H9 (cell line): ENCODE results near the gene CABYR. TPM values are rescaled to one million over a fixed set of nuclear protein-coding genes. Genes with fewer than 3 reads are reported as not detected.

Experiments used
- DNase-seq: peaks from one replicate; pipeline ENCODE4 v3.0.0-alpha.2; 2017
- H2AFZ ChIP-seq: one replicate; pipeline ENCODE4 v1.6.1; 2013; ENCODE audit warnings: mild to moderate bottlenecking, low read length, control low read depth, moderate library complexity
- H2AK5ac ChIP-seq: 2 replicates; pipeline ENCODE4 v1.6.1; 2013; ENCODE audit warnings: low read length, control low read depth, mixed read lengths; ENCODE audit not compliant: insufficient read length
- H2BK120ac ChIP-seq: one replicate; pipeline ENCODE4 v1.6.1; 2013; ENCODE audit warnings: low read depth, mild to moderate bottlenecking, low read length, control low read depth, inconsistent platforms; ENCODE audit not compliant: poor library complexity, severe bottlenecking
- H2BK12ac ChIP-seq: 2 replicates; pipeline ENCODE4 v1.6.1; 2013; ENCODE audit warnings: low read length, control low read depth, mixed read lengths, low read depth; ENCODE audit not compliant: insufficient read length
- H2BK15ac ChIP-seq: 2 replicates; pipeline ENCODE4 v1.6.1; 2013; ENCODE audit warnings: low read depth, low read length, control low read depth
- H2BK20ac ChIP-seq: one replicate; pipeline ENCODE4 v1.6.1; 2013; ENCODE audit warnings: low read depth, mild to moderate bottlenecking, low read length, control low read depth, inconsistent platforms; ENCODE audit not compliant: poor library complexity, severe bottlenecking
- H2BK5ac ChIP-seq: 2 replicates; pipeline ENCODE4 v1.6.1; 2013; ENCODE audit warnings: low read length, control low read depth, mixed read lengths; ENCODE audit not compliant: insufficient read length
- H3K14ac ChIP-seq: 2 replicates; pipeline ENCODE4 v1.6.1; 2013; ENCODE audit warnings: low read length, control low read depth; ENCODE audit not compliant: insufficient read depth
- H3K18ac ChIP-seq: 2 replicates; pipeline ENCODE4 v1.6.1; 2013; ENCODE audit warnings: low read depth, mild to moderate bottlenecking, mixed read lengths, low read length, control low read depth; ENCODE audit not compliant: insufficient read length
- H3K23ac ChIP-seq: 2 replicates; pipeline ENCODE4 v1.6.1; 2013; ENCODE audit warnings: low read length, control low read depth, mixed read lengths, low read depth; ENCODE audit not compliant: insufficient read length
- H3K23me2 ChIP-seq: 2 replicates; pipeline ENCODE4 v1.6.1; 2013; ENCODE audit warnings: low read depth, mild to moderate bottlenecking, mixed read lengths, low read length, control low read depth; ENCODE audit not compliant: insufficient read length, poor library complexity, severe bottlenecking
- H3K27ac ChIP-seq: 2 replicates; pipeline ENCODE4 v1.5.1; 2013; ENCODE audit warnings: low read length, control low read depth, mixed read lengths, low read depth; ENCODE audit not compliant: insufficient read length
- H3K27me3 ChIP-seq: 2 replicates; pipeline ENCODE4 v1.6.1; 2013; ENCODE audit warnings: low read length, control low read depth, inconsistent platforms; ENCODE audit not compliant: insufficient read depth
- H3K4ac ChIP-seq: 2 replicates; pipeline ENCODE4 v1.6.1; 2013; ENCODE audit warnings: low read depth, mild to moderate bottlenecking, control low read depth, inconsistent platforms, low read length, moderate library complexity
- H3K4me1 ChIP-seq: 2 replicates; pipeline ENCODE4 v1.6.1; 2013; ENCODE audit warnings: low read length, control low read depth, inconsistent platforms; ENCODE audit not compliant: insufficient read depth
- H3K4me2 ChIP-seq: 2 replicates; pipeline ENCODE4 v1.6.1; 2013; ENCODE audit warnings: low read length, control low read depth, mixed read lengths; ENCODE audit not compliant: insufficient read length, insufficient read depth
- H3K56ac ChIP-seq: 2 replicates; pipeline ENCODE4 v1.6.1; 2013; ENCODE audit warnings: low read depth, mild to moderate bottlenecking, mixed read lengths, low read length, control low read depth; ENCODE audit not compliant: insufficient read length
- H3K79me1 ChIP-seq: 2 replicates; pipeline ENCODE4 v1.6.1; 2013; ENCODE audit warnings: low read depth, mild to moderate bottlenecking, moderate library complexity, low read length, control low read depth, inconsistent platforms; ENCODE audit not compliant: insufficient read depth, poor library complexity, severe bottlenecking
- H3K79me2 ChIP-seq: 2 replicates; pipeline ENCODE4 v1.6.1; 2013; ENCODE audit warnings: low read length, control low read depth, inconsistent platforms; ENCODE audit not compliant: insufficient read depth
- H3K9ac ChIP-seq: 2 replicates; pipeline ENCODE4 v1.6.1; 2013; ENCODE audit warnings: low read length, control low read depth, mixed read lengths; ENCODE audit not compliant: insufficient read length; ENCODE audit errors: extremely low read depth
- H3K9me3 ChIP-seq: one replicate; pipeline ENCODE4 v1.6.1; 2013; ENCODE audit warnings: low read depth, low read length, inconsistent platforms; ENCODE audit not compliant: control insufficient read depth
- H3T11ph ChIP-seq: one replicate; pipeline ENCODE4 v1.6.1; 2013; ENCODE audit warnings: mild to moderate bottlenecking, low read length, control low read depth, inconsistent platforms
- H4K20me1 ChIP-seq: one replicate; pipeline ENCODE4 v1.6.1; 2013; ENCODE audit not compliant: control insufficient read depth, insufficient read length, insufficient read depth
- H4K5ac ChIP-seq: 2 replicates; pipeline ENCODE4 v1.6.1; 2013; ENCODE audit warnings: low read depth, mild to moderate bottlenecking, mixed read lengths, low read length, control low read depth; ENCODE audit not compliant: insufficient read length
- H4K8ac ChIP-seq: replicated peaks from 2 replicates; pipeline ENCODE4 v1.6.1; 2013; ENCODE audit warnings: low read length, control low read depth, mixed read lengths, low read depth; ENCODE audit not compliant: insufficient read length
- H4K91ac ChIP-seq: 2 replicates; pipeline ENCODE4 v1.6.1; 2013; ENCODE audit warnings: low read depth, mild to moderate bottlenecking, moderate library complexity, mixed read lengths, low read length, control low read depth; ENCODE audit not compliant: insufficient read length
- H3K27ac Mint-ChIP-seq, 3 experiments: 2 replicates in 2 of 3; 3 replicates in 1 of 3; pipeline ENCODE4 v1.8.0; 2020 to 2021; ENCODE audit warnings: mixed read lengths in 3 of 3, mild to moderate bottlenecking in 1 of 3, moderate library complexity in 1 of 3
- H3K27me3 Mint-ChIP-seq: 2 replicates; pipeline ENCODE4 v1.8.0; 2021; ENCODE audit warnings: low read depth, mild to moderate bottlenecking, moderate library complexity, mixed read lengths
- H3K36me3 Mint-ChIP-seq, 3 experiments: 2 replicates in 2 of 3; 3 replicates in 1 of 3; pipeline ENCODE4 v1.8.0; 2020 to 2021; ENCODE audit warnings: low read depth in 3 of 3, mixed read lengths in 3 of 3; ENCODE audit not compliant: insufficient read depth in 1 of 3
- H3K4me1 Mint-ChIP-seq, 2 experiments: 2 replicates each; pipeline ENCODE4 v1.8.0; 2020; ENCODE audit warnings: mixed read lengths in 2 of 2
- H3K4me3 Mint-ChIP-seq, 2 experiments: 2 replicates in 1 of 2; 3 replicates in 1 of 2; pipeline ENCODE4 v1.8.0; 2020 to 2021; ENCODE audit warnings: mild to moderate bottlenecking in 2 of 2, mixed read lengths in 2 of 2, moderate library complexity in 1 of 2
- H3K9me3 Mint-ChIP-seq, 2 experiments: 2 replicates in 1 of 2; 3 replicates in 1 of 2; pipeline ENCODE4 v1.8.0; 2020; ENCODE audit warnings: mild to moderate bottlenecking in 2 of 2, mixed read lengths in 2 of 2, moderate library complexity in 1 of 2
- CTCF ChIP-seq: fragments of 200-600 bp; sonication (generic); conservative IDR thresholded peaks from 3 replicates; pipeline ENCODE4 v1.8.0; 2021; ENCODE audit warnings: antibody characterized with exemption, mild to moderate bottlenecking
- WGBS: extraction: QIAGEN DNeasy Blood & Tissue Kit; methylation state at CpG from one replicate; pipeline ENCODE4 v1.1.7; 2013; ENCODE audit warnings: missing lambda C conversion rate, low lambda C conversion rate, mixed read lengths; ENCODE audit not compliant: insufficient read length; ENCODE audit errors: extremely low coverage; 5-methylcytosine and 5-hydroxymethylcytosine counted together
- total RNA-seq: library from RNA; stranded (reverse); gene quantifications from 2 replicates; pipeline ENCODE4 v1.2.1, GENCODE V29; 2021

The CABYR gene
- total RNA-seq, 1 experiment from 2014 or later, result 13.6 TPM

- H3K36me3 Mint-ChIP-seq, result peaks cover 18 to 44% (median 34%) of the 10 kb centered on the region in 3 experiments; a peak in 6 of 7 replicates
- Histone ChIP-seq H3K9me3 (no peaks in the 10 kb centered on the region), H3K9ac (no peak overlapping the region), H3T11ph (no peak overlapping the region), H2BK5ac (no peak overlapping the region), H3K56ac (no peak overlapping the region), H3K79me1 (no peaks in the 10 kb centered on the region), H4K5ac (no peak overlapping the region), H4K8ac (no peak overlapping the region), H3K23ac (no peak overlapping the region), H2BK20ac (no peak overlapping the region), H4K91ac (no peak overlapping the region), H2BK15ac (no peak overlapping the region), H2AK5ac (no peak overlapping the region), H3K79me2 (no peaks in the 10 kb centered on the region), H3K4me1 (no peaks in the 10 kb centered on the region), H3K4me2 (no peak overlapping the region), H2BK12ac (no peak overlapping the region), H3K14ac (no peak overlapping the region), H2AFZ (no peak overlapping the region), H3K4ac (no peak overlapping the region), H2BK120ac (no peak overlapping the region), H3K18ac (no peak overlapping the region), H4K20me1 (no peaks in the 10 kb centered on the region), H3K23me2 (no peaks in the 10 kb centered on the region), H3K27ac (no peak overlapping the region), H3K27me3 (no peaks in the 10 kb centered on the region)
- no peak for DNase-seq
- H3K27ac Mint-ChIP-seq, result no peak overlapping the region
- no peak for TF ChIP-seq CTCF
- no CpG with 5 or more reads among the region's 5 CpGs for WGBS
- H3K9me3 Mint-ChIP-seq, result no peaks in the 10 kb centered on the region
- no peaks in the 10 kb centered on the region for H3K27me3 Mint-ChIP-seq
- H3K4me3 Mint-ChIP-seq, result no peak overlapping the region
- H3K4me1 Mint-ChIP-seq, result peaks cover 2 to 9% of the 10 kb centered on the region in 2 experiments; a peak in 2 of 4 replicates
Observed at GRCh38 chr18:24160086-24160485, 21.2 kb downstream of the CABYR start.
